Common myeloid progenitor, CD34-positive (primary cell): ENCODE measurements around the gene REV3L.
A peak's percentile ranks its signal among the peaks of the same experiment; 100 is the strongest.
"Not testable (repeated sequence)": the region's sequence is repeated elsewhere in the genome, so short reads cannot be mapped to it uniquely, and the experiment has no call there.

ENCODE experiments used
- CTCF ChIA-PET: fragments of 350-600 bp; sonication (Branson Sonifier 250); formaldehyde crosslinking; loops from one replicate; lab custom pipeline; 2021; ENCODE audit warnings: antibody characterized with exemption; lab: Charles Lee
- POLR2A ChIA-PET: fragments of 350-600 bp; sonication (Branson Sonifier 250); formaldehyde crosslinking; loops from one replicate; lab custom pipeline; 2021; ENCODE audit warnings: antibody characterized with exemption; lab: Charles Lee
- DNase-seq, 3 donors: peaks; one replicate each; pipeline versions ENCODE4 v3.0.0 to v3.0.0-alpha.2; 2013
- H3K27ac ChIP-seq, 2 experiments: 1 replicate in 1 of 2; 2 replicates in 1 of 2; pipeline ENCODE4 v1.7.0; 2013; ENCODE audit warnings: inconsistent platforms in 2 of 2, low read length in 2 of 2, mild to moderate bottlenecking in 2 of 2, low read depth in 1 of 2, moderate library complexity in 1 of 2; ENCODE audit not compliant: severe bottlenecking in 2 of 2, insufficient read depth in 1 of 2, poor library complexity in 1 of 2
- H3K27me3 ChIP-seq, 5 experiments: replicated peaks in 2 of 5; 1 replicate in 3 of 5; 2 replicates in 2 of 5; pipeline versions ENCODE4 v1.6.1 to v1.7.0; 2013; ENCODE audit warnings: low read length in 4 of 5, mild to moderate bottlenecking in 2 of 5, moderate library complexity in 2 of 5, inconsistent platforms in 1 of 5; ENCODE audit not compliant: insufficient read depth in 5 of 5, control insufficient read depth in 4 of 5
- H3K36me3 ChIP-seq, 4 experiments: 1 replicate in 2 of 4; 2 replicates in 2 of 4; pipeline versions ENCODE4 v1.6.1 to v1.7.0; 2013; ENCODE audit warnings: low read length in 3 of 4, control low read depth in 1 of 4, mild to moderate bottlenecking in 1 of 4; ENCODE audit not compliant: control insufficient read depth in 4 of 4, insufficient read depth in 4 of 4
- H3K4me1 ChIP-seq, 4 experiments: 1 replicate in 3 of 4; 2 replicates in 1 of 4; pipeline versions ENCODE4 v1.6.1 to v1.7.1; 2013; ENCODE audit warnings: low read length in 3 of 4, mild to moderate bottlenecking in 3 of 4, control low read depth in 1 of 4, inconsistent platforms in 1 of 4, moderate library complexity in 1 of 4; ENCODE audit not compliant: control insufficient read depth in 4 of 4, insufficient read depth in 4 of 4; ENCODE audit errors: control extremely low read depth in 1 of 4
- H3K4me3 ChIP-seq, 7 experiments: 1 replicate in 4 of 7; 2 replicates in 3 of 7; pipeline versions ENCODE4 v1.5.1 to v1.7.0; 2013; ENCODE audit warnings: mild to moderate bottlenecking in 7 of 7, low read length in 6 of 7, moderate library complexity in 6 of 7, inconsistent platforms in 2 of 7, low read depth in 2 of 7, control low read depth in 1 of 7; ENCODE audit not compliant: insufficient read depth in 4 of 7, control insufficient read depth in 1 of 7; ENCODE audit errors: extremely low read depth in 1 of 7
- H3K9me3 ChIP-seq, 5 experiments: 1 replicate in 4 of 5; 2 replicates in 1 of 5; pipeline versions ENCODE4 v1.6.1 to v1.7.1; 2013; ENCODE audit warnings: low read length in 4 of 5, mild to moderate bottlenecking in 2 of 5, inconsistent platforms in 1 of 5, low read depth in 1 of 5, moderate library complexity in 1 of 5; ENCODE audit not compliant: control insufficient read depth in 4 of 5, insufficient read depth in 2 of 5; ENCODE audit errors: control extremely low read depth in 1 of 5
- WGBS: methylation state at CpG from one replicate; pipeline ENCODE4 v1.1.5; 2013; ENCODE audit not compliant: insufficient coverage; 5-methylcytosine and 5-hydroxymethylcytosine counted together

The REV3L gene

GRCh38 chr6:111306104-111306888 is 176.7 kb downstream of the REV3L start:
- 93% methylated on average over 6 of the region's 8 CpGs for WGBS
- ChIA-PET POLR2A (no interaction called here), CTCF (interaction anchor here (1.3 kb wide), 1 partner anchor 172 kb away, joined by 3 read pairs; no protein-coding TSS in a partner anchor)
- no peaks in the 10 kb centered on the region for H3K4me1 ChIP-seq
- no peak overlapping the region for H3K4me3 ChIP-seq
- H3K9me3 ChIP-seq: peaks cover 0 to 7% (median 0%) of the 10 kb centered on the region in 5 experiments
- no peaks in the 10 kb centered on the region for H3K27me3 ChIP-seq
- H3K27ac ChIP-seq: peak overlapping the region in 1 of 2 experiments; percentile 25
- peaks cover 18 to 63% (median 35%) of the 10 kb centered on the region in 4 experiments for H3K36me3 ChIP-seq
- DNase-seq: no peak

DNA sequence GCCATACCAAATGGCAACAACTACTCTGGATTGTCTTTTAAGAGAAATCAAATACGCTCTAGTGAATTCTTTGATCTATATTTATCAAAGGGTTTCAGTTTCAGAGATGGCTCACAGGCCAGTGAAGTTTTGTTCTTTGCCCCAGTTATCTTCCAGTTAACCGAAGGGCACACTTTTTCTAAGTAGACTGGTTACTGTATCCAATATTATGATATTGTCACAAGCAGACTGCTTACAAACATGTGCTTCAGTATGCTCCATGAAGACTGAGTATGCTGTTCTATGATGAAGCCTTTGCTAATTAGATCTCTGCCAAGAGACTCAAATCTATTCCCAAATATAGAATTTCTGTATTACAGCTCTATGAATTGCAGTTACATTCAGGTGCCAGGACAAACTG is 181.1 kb downstream of the REV3L start:
- POLR2A ChIA-PET: no interaction called here
- CTCF ChIA-PET: no interaction called here
- WGBS: no CpG with 5 or more reads among the region's 2 CpGs
- Histone ChIP-seq H3K36me3 (peaks cover 9 to 39% (median 21%) of the 10 kb centered on the region in 4 experiments), H3K27me3 (no peaks in the 10 kb centered on the region), H3K9me3 (peaks cover 0 to 4% (median 0%) of the 10 kb centered on the region in 5 experiments), H3K4me1 (no peaks in the 10 kb centered on the region), H3K4me3 (no peak overlapping the region), H3K27ac (no peak overlapping the region)
- no peak for DNase-seq

- H3K4me3 ChIP-seq, H3K4me1 ChIP-seq, CTCF ChIA-PET, H3K27me3 ChIP-seq, H3K27ac ChIP-seq, POLR2A ChIA-PET, H3K9me3 ChIP-seq: not testable (repeated sequence)
- DNase-seq: peak in 2 of 3 donors; percentile 6 to 17
- WGBS: 95% methylated on average over 8 of the region's 9 CpGs
- peaks cover 9 to 36% (median 18%) of the 10 kb centered on the region in 4 experiments for H3K36me3 ChIP-seq
Observed at GRCh38 chr6:111300938-111301800, 181.8 kb downstream of the REV3L start.

DNA sequence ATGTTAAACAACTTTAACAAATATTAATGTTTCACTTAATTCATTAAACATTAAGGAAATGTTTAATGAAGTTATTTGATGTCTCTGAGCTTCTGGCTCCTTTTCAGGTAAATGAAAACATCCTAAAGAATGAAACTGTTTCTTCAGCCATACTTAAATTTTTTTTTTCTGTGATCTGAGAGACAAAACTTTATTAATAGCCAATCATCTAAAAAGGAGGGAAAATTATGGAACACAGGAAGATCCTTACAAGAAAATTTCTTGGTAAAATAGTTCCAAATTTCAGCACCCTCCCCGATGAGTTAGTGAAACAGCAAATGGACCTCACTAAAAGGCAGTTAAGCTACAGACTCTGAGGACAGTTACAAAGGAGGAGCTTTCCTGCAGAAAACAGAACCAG is 185.2 kb downstream of the REV3L start:
- CTCF ChIA-PET: interaction anchor here (1.5 kb wide), 1 partner anchor 240 kb away, joined by 4 read pairs; no protein-coding TSS in a partner anchor
- Histone ChIP-seq H3K27ac (no peak overlapping the region), H3K4me3 (no peak overlapping the region), H3K36me3 (peaks cover 6 to 26% (median 14%) of the 10 kb centered on the region in 4 experiments), H3K27me3 (no peaks in the 10 kb centered on the region), H3K9me3 (peaks cover 0 to 4% (median 0%) of the 10 kb centered on the region in 5 experiments), H3K4me1 (peaks cover 0 to 6% (median 0%) of the 10 kb centered on the region in 4 experiments)
- 100% methylated on average over 1 of the region's 1 CpG for WGBS
- POLR2A ChIA-PET: no interaction called here
- DNase-seq: no peak

- CTCF ChIA-PET: no interaction called here
- Histone ChIP-seq H3K4me1 (peaks cover 0 to 8% (median 1%) of the 10 kb centered on the region in 4 experiments), H3K27me3 (no peaks in the 10 kb centered on the region), H3K9me3 (no peaks in the 10 kb centered on the region), H3K36me3 (peaks cover 0 to 15% (median 2%) of the 10 kb centered on the region in 4 experiments), H3K4me3 (no peak overlapping the region), H3K27ac (no peak overlapping the region)
- DNase-seq: no peak
- POLR2A ChIA-PET: no interaction called here
- 94% methylated on average over 3 of the region's 7 CpGs for WGBS
Observed at GRCh38 chr6:111294374-111294967, 188.5 kb downstream of the REV3L start.

GRCh38 chr6:111291336-111292259 is 191.4 kb downstream of the REV3L start:
- Histone ChIP-seq H3K4me3 (no peak overlapping the region), H3K4me1 (peaks cover 0 to 8% (median 1%) of the 10 kb centered on the region in 4 experiments), H3K27ac (no peak overlapping the region), H3K27me3 (no peaks in the 10 kb centered on the region), H3K9me3 (no peaks in the 10 kb centered on the region), H3K36me3 (peaks cover 0 to 7% (median 1%) of the 10 kb centered on the region in 4 experiments)
- DNase-seq: no peak
- no CpG with 5 or more reads among the region's 5 CpGs for WGBS
- ChIA-PET CTCF (interaction anchor here (1.3 kb wide), 1 partner anchor 281 kb away, joined by 3 read pairs; no protein-coding TSS in a partner anchor), POLR2A (no interaction called here)
